DND-41 (cell line): Measurements from ENCODE around the gene NPB.

Source experiments
- ATAC-seq: fragments of 200-7000 bp; cut with Tn5 transposase; 3 replicates; pipeline ENCODE4 v1.9.1; 2021; ENCODE audit warnings: low read depth; ENCODE audit not compliant: insufficient read depth
- DNase-seq: peaks from one replicate; pipeline ENCODE4 v3.0.0-alpha.2; 2020
- H2AFZ ChIP-seq: 2 replicates; pipeline ENCODE4 v1.6.0; 2012; ENCODE audit warnings: low read depth, low read length
- H3K27ac ChIP-seq: 2 replicates; pipeline ENCODE4 v1.5.1; 2012; ENCODE audit warnings: low read length, inconsistent platforms
- H3K27me3 ChIP-seq: fragments of 200-600 bp; sonication (generic); 2 replicates; pipeline ENCODE4 v1.6.0; 2012; ENCODE audit warnings: low read length, mild to moderate bottlenecking, inconsistent platforms; ENCODE audit not compliant: insufficient read depth, poor library complexity
- H3K36me3 ChIP-seq: 2 replicates; pipeline ENCODE4 v1.5.1; 2012; ENCODE audit warnings: low read length, inconsistent platforms; ENCODE audit not compliant: insufficient read depth
- H3K4me1 ChIP-seq: 2 replicates; pipeline ENCODE4 v1.5.1; 2012; ENCODE audit warnings: mild to moderate bottlenecking, low read length; ENCODE audit not compliant: insufficient read depth
- H3K4me2 ChIP-seq: 2 replicates; pipeline ENCODE4 v1.6.0; 2012; ENCODE audit warnings: mild to moderate bottlenecking, moderate library complexity, low read length, inconsistent platforms; ENCODE audit not compliant: insufficient read depth
- H3K4me3 ChIP-seq, 2 experiments: fragments of 200-600 bp in 1 of 2; shearing (Covaris generic) in 1 of 2; 2 replicates each; pipeline ENCODE4 v1.5.1; 2012 to 2016; ENCODE audit warnings: inconsistent platforms in 2 of 2, low read length in 2 of 2, mild to moderate bottlenecking in 2 of 2, low read depth in 1 of 2, moderate library complexity in 1 of 2
- H3K79me2 ChIP-seq: 2 replicates; pipeline ENCODE4 v1.6.0; 2012; ENCODE audit warnings: low read length, inconsistent platforms; ENCODE audit not compliant: insufficient read depth
- H3K9ac ChIP-seq: 2 replicates; pipeline ENCODE4 v1.6.0; 2012; ENCODE audit warnings: low read depth, mild to moderate bottlenecking, inconsistent platforms, low read length, moderate library complexity
- H3K9me3 ChIP-seq: 2 replicates; pipeline ENCODE4 v1.5.1; 2012; ENCODE audit warnings: low read length, moderate library complexity, mild to moderate bottlenecking, inconsistent platforms; ENCODE audit not compliant: insufficient read depth, severe bottlenecking
- H4K20me1 ChIP-seq: 2 replicates; pipeline ENCODE4 v1.6.0; 2012; ENCODE audit warnings: low read length; ENCODE audit not compliant: insufficient read depth
- CTCF ChIP-seq: IDR thresholded peaks from 2 replicates; pipeline ENCODE4 v1.5.1; 2012; ENCODE audit warnings: borderline replicate concordance, low read length, moderate library complexity, mild to moderate bottlenecking; ENCODE audit not compliant: poor library complexity, severe bottlenecking; ENCODE audit errors: extremely low read depth
- EZH2 ChIP-seq: IDR thresholded peaks from 3 replicates; pipeline ENCODE4 v1.6.1; 2012; ENCODE audit warnings: borderline replicate concordance, low read depth, mild to moderate bottlenecking, moderate library complexity, low read length, inconsistent platforms; ENCODE audit not compliant: severe bottlenecking

The NPB gene

DNA sequence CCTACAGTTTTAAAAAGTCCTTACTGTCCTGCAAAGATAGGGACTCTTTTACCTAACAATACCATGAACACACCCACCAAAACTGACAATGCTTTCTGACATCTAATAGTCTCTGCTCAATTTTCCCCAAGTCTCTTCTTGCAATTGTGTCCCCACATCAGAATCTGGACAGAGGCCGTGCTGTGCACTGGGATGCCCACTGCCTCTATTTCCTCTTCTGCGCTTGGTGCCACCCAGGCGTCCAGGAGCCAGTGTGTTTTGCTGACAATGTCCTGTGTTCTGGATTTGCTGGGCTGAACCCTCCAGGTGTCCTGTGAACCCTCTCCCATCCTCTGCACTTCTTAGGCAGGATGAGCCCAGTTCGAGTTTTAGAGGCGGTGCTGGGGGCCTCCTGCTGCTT is 24.5 kb upstream of the NPB start:
- ATAC-seq (no peak), DNase-seq (no peak)
- no peak overlapping the region for H3K4me2 ChIP-seq
- TF ChIP-seq EZH2: no peak
- TF ChIP-seq CTCF: no peak
- peaks cover 25% of the 10 kb centered on the region for H3K79me2 ChIP-seq
- H3K27ac ChIP-seq: no peak overlapping the region
- H2AFZ ChIP-seq: no peak overlapping the region
- peaks cover 46% of the 10 kb centered on the region for H3K36me3 ChIP-seq
- H3K27me3 ChIP-seq: no peaks in the 10 kb centered on the region
- H3K9me3 ChIP-seq: no peaks in the 10 kb centered on the region
- no peak overlapping the region for H3K9ac ChIP-seq
- H3K4me1 ChIP-seq: peaks cover 7% of the 10 kb centered on the region
- no peak overlapping the region for H3K4me3 ChIP-seq
- H4K20me1 ChIP-seq: no peaks in the 10 kb centered on the region; the same call in 1 of the 2 replicates

- Histone ChIP-seq H3K9me3 (no peaks in the 10 kb centered on the region), H3K27me3 (no peaks in the 10 kb centered on the region), H3K36me3 (peaks cover 49% of the 10 kb centered on the region), H3K9ac (no peak overlapping the region), H2AFZ (no peak overlapping the region), H3K4me3 (no peak overlapping the region), H3K4me2 (no peak overlapping the region), H3K27ac (no peak overlapping the region), H4K20me1 (no peaks in the 10 kb centered on the region; the same call in 1 of the 2 replicates), H3K4me1 (no peaks in the 10 kb centered on the region; the same call in none of the 2 replicates), H3K79me2 (peaks cover 19% of the 10 kb centered on the region; the same call in 1 of the 2 replicates)
- no peak for ATAC-seq
- TF ChIP-seq EZH2 (no peak), CTCF (no peak)
- no peak for DNase-seq
Measured at GRCh38 chr17:81878294-81878693, 23.7 kb upstream of the NPB start.

GRCh38 chr17:81879121-81879520 is 22.9 kb upstream of the NPB start:
- no peaks in the 10 kb centered on the region for H3K4me1 ChIP-seq
- DNase-seq: no peak
- H3K9ac ChIP-seq: no peak overlapping the region
- no peak; the same call in 2 of the 3 replicates for ATAC-seq
- H3K27me3 ChIP-seq: no peaks in the 10 kb centered on the region
- no peak for TF ChIP-seq CTCF
- TF ChIP-seq EZH2: no peak
- H3K79me2 ChIP-seq: peaks cover 18% of the 10 kb centered on the region
- H3K27ac ChIP-seq: no peak overlapping the region
- peaks cover 53% of the 10 kb centered on the region for H3K36me3 ChIP-seq
- H3K9me3 ChIP-seq: no peaks in the 10 kb centered on the region
- no peak overlapping the region for H2AFZ ChIP-seq
- peaks cover 3% of the 10 kb centered on the region; the same call in 1 of the 2 replicates for H4K20me1 ChIP-seq
- no peak overlapping the region for H3K4me2 ChIP-seq
- no peak overlapping the region for H3K4me3 ChIP-seq

DNA sequence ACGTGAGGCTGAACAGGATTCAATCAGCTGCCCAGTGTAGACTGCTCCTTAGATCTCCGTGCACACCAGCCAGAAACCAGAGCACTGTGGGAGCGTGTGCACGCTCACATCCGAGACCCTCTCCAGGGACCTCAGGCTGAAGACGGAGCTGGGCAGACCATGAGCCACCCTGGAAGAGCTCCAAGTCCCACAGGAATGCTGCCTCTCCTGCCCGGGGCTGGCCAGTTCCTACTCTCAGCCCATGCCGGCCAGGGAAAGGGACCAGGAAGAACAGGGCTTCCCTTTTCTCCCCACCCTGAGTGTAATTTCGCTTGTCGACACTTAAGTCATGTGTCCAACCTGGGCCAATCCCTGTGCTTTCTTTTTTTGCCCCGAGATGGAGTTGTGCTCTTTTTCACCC is 17.5 kb upstream of the NPB start:
- DNase-seq (no peak), ATAC-seq (peak; percentile 25; the same call in 1 of the 3 replicates)
- peaks cover 87% of the 10 kb centered on the region for H3K36me3 ChIP-seq
- H3K4me3 ChIP-seq: no peak overlapping the region
- peaks cover 65% of the 10 kb centered on the region for H3K79me2 ChIP-seq
- TF ChIP-seq CTCF: no peak
- TF ChIP-seq EZH2: no peak
- no peak overlapping the region for H3K9ac ChIP-seq
- H3K4me2 ChIP-seq: no peak overlapping the region
- H3K9me3 ChIP-seq: no peaks in the 10 kb centered on the region
- H3K4me1 ChIP-seq: peaks cover 24% of the 10 kb centered on the region
- no peak overlapping the region for H2AFZ ChIP-seq
- no peaks in the 10 kb centered on the region for H3K27me3 ChIP-seq
- H3K27ac ChIP-seq: no peak overlapping the region
- H4K20me1 ChIP-seq: peaks cover 53% of the 10 kb centered on the region
